NCI-H128 (cell line): ENCODE results near the gene UFD1.

ENCODE experiments used
- DNase-seq: peaks from one replicate; lab custom pipeline; 2025; ENCODE audit not compliant: unreplicated experiment; lab: John Stamatoyannopoulos, UW

Gene UFD1

DNA sequence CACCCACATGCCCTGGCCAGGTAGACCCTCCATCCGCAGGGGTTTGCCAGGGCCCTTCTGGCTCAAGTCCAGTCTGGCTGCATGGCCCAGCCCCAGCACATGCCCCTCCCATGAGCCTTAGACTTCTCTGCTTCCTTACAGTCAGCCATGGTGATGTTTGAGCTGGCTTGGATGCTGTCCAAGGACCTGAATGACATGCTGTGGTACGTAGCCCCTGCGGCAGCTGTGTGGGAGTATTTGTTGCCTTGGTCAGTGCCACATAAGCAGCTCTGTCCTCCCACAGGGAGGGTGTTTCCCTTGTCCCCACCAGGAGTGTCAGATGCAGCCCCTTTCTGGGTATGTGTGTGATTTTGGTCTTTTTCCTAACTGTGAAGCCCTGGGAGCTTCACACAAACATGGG lies 18.3 kb upstream of the UFD1 start:
- DNase-seq, result no peak

DNA sequence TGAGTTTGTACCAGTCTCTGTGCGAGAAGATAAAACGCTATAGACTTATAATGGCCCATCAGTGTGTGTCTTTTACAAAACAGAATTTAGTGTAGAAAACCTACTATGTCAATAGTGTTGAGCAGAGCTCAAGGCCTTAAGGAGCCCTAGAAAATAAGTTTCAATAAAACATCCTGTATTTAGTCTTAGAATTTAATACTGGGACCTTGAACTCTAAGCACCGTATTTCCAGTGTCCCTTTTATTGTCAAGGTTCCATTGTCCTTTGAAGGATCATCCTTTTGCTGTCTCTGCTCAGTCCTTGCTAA lies 17.3 kb upstream of the UFD1 start:
- DNase-seq, result no peak

DNA sequence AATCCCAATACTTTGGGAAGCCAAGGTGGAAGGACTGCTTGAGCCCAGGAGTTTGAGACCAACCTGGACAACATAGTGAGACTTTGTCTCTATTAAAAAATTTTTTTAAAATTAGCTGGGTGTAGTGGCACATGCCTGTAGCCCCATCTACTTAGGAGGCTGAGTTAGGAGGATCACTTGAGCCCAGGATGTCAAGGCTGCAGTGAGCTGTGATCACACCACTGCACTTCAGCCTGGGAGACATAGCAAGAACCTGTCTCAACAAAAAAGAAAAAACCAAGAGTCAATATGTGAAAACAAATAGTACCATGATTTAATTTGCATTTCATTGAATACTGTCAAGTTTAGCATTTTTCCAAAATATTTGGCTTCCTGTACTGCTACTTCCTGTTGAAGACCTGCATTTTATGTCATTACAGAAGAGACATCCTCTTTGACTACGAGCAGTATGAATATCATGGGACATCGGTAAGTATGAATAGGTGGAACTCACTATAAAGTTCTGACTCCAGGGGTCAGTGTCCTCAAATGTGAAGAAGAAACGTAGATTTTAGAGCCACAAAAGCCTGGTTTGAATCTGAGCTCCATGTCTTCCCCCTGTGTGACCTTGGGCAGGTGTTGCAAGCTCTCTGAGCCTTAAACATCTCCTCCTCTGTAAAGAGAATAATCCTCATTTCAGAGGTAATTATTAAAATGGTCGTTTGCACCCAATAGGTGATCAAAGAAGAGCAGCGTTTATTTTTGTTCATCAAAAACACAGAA lies 16.8 kb upstream of the UFD1 start:
- no peak for DNase-seq

DNA sequence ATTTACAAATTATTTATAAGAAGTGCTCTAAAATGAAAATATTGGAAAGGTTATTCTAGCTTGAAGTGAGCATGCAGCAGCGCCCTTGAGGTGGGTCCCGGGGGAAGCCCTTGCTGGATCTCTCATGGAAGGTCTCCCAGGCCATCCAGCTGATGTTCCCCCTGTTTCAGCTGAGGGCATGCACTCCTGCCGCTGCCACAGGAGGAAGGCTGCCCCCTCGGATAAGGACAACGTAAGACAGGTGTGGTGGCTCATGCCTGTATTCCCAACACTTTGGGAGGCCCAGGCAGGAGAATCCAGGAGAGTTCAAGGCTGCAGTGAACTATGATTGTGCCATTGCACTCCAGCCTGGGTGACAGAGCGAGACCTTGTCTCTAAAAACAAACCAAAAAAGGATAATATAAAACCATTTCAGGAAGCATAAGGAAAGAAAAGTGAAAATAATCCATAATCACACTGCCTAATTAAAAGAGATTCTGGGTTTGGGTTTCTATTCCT lies 15.7 kb upstream of the UFD1 start:
- no peak for DNase-seq

DNA sequence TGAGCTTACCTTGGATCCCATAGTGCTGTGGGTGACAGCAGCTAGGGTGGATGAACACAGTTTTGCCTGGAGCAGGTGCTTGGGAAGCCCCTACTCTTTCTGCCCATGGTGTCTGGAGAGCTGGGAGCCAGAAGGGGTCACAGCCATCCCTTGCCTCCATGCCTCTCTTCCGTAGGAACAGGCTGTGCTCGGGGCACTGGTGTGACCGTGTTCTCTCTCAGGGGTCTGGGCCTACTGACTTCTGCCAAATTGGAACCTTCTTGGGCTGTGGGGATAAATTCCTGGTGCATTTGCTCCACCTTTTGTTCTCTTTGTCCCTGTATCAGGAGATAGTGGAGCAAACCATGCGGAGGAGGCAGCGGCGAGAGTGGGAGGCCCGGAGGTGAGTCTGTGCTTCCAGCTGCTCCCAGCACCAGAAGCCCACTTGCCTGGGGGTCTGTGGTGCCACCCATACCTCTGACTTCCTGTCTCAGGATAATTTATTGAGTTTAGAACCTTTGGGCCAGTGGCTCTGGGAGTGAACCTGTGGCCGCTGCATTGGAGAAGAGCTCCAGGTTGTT lies 15.1 kb upstream of the UFD1 start:
- DNase-seq, result no peak

DNA sequence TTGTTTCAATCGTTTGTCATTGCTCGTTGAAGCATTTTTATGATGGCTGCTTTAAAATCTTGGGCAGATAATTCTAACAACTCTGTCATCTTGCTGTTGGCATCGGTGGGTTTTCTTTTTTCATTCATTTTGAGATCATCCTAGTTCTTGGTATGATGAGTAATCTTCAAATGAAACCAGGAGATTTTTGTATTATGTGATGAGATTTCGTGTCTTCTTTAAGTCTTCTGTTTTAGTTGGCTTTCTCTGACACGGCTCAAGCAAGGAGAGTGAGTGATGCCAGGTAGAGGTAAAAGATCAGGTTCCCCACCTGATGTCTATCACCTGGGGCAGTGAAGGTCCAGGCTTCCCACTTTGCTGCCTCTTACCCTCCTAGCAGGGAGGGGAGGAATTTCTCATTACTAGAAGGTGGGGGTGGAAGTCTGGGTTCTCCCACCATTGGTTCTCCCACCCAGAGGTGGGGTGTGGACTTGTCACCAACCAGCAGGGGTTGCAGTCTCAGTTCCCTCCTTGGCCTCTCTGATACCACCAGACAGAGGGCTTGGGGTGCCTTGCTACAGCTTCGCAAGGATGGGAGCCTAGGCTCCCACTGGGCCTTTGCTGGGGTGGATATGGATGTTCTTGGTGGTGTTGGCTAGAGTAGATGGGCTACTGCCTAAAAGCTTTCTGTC lies 13.6 kb upstream of the UFD1 start:
- no peak for DNase-seq

DNA sequence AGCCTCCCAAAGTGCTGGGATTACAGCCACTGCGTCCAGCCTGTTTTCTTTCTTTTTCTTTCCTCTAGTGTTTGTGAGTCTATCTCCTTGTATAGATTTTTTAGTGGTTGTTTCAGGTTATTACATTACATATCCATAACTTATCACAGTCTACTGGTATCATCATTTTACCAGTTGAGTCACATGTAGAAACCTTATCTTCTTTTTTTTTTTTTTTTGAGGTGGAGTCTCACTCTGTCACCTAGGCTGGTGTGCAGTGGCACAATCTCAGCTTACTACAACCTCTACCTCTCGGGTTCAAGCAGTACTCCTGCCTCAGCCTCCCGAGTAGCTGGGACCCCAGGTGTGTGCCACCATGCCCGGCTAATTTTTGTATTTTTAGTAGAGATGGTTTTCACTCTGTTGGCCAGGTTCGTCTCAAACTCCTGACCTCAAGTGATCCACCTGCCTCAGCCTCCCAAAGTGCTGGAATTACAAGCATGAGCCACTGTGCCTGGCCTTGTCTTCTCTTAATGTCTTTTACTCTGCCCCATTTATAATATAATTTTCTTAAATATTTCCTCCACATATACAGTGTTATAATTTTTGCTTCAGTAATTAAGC lies 11.7 kb upstream of the UFD1 start:
- DNase-seq, result no peak

DNA sequence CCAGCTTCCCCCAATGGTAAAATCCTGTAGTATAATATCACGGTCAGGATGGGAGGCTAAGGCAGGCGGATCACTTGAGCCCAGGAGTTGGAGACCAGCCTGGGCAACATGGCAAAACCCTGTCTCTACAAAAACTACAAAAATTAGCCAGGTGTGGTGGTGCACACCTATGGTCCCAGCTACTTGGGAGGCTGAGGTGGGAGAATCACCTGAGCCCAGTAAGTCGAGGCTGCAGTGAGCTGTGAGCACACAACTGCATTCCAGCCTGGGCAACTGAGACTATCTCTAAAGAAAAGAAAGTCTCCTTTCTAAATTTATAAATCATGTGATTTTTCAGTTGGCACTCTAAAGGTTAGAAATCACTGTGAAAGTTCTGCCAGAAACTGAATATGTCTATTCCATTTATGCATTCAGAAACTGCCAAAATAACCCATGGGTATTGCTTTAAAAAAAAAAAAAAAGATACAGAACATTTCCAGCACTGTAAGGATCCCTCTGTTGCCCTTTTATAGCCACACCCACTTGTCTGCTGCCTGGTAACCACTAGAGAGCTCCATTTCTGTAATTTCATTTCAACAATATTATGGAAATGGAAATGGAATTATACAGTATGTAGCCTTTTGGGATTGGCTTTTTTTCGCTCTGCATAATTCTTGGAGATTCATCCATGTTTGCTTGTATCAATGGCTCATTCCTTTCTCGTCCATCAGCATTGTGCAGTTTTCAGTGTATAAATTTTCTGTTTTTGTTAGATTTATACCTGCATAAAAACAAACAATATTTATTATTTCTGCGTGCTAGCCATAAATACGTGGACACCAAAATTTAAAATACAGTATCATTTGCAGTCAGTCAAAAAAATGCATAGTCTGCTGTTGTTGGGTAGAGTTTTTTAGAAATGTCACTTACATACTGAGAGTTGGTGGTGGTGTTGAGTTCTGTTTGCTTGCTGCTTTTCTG lies 10.2 kb upstream of the UFD1 start:
- DNase-seq, result no peak

DNA sequence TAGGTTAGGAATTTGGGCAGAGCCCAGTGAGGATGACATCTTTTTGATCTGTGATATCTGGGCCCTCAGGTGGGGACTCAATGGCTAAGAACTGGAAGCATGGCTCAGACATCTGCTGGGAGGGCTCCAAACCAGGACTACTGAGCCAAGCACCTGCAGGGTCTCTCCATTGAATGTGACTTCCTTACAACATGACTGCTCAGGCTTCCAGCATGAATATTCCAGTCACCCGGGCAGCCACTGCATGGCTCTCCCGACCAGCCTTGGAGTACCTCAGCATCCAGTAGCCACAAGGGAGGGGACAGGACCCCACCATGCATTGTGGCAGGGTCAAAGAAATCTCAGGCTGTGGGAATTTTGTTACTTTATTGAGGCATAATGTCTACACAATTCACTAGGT lies 9.3 kb upstream of the UFD1 start:
- DNase-seq, result no peak

DNA sequence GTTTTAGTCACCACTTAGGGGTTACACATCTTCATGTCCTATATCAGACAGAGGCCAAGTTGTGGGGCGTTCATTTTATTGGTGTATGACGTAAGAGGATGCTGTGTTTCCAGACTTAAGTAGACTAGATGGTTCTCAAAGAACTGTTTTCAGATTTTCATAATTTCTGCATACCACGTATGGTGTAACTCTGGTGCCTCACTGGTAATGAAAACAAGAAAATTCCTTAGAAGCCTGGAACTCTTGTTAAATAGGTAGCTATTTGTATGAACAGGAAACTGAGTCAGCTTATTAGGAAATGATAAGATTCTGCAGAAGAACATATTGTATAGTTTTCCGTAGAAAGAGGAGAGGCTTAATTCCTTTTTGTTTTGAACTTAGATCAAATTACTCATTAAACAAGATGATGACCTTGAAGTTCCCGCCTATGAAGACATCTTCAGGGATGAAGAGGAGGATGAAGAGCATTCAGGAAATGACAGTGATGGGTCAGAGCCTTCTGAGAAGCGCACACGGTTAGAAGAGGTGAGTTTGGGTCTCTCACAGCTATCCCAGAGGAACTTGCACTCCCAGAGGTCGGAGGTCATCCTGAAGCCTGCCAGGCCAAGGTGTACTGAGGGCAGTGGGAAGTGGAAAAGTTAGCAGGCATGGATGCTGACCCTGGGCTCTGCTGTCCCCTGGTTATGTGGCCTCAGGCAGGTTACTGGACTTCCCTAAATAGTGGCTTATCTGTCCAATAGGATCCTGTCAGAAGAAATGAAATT lies 4.7 kb upstream of the UFD1 start:
- DNase-seq, result no peak

DNA sequence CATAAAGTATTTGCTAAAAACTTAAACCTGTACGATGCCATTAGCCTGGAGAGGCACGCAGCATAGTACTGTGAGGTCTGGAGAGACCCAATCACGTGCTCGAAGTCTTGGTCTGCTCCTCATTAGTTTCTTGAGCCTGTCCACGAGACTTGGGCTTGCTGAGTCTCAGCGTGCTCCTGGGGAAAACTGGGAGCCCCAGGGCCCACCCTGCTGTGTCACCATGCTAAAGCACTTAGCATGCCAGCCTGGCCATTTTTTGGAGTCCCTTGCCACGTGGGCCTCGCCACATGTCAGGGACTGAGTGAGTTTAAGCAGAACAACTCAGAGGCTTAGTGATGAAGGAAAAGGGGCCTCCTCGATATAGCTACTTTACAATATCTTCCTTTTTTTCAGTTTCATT lies 3.3 kb upstream of the UFD1 start:
- DNase-seq, result no peak

DNA sequence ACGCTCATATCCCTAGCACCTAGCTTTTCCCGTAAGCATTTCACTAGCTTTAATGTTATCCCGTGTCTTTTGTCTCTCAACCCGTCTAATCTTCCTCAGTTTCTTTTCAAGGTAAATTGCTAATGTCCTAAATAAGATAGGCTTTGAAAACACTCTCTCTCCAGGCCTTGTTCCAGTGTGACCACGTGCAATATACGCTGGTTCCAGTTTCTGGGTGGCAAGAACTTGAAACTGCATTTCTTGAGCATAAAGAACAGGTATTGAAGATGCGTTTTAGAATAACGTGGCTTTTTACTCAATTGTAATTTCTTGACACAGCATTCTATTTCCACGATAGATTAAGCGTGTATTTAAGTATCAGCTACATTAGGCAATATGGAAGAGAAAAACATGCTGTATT lies 1.8 kb upstream of the UFD1 start:
- no peak for DNase-seq

DNA sequence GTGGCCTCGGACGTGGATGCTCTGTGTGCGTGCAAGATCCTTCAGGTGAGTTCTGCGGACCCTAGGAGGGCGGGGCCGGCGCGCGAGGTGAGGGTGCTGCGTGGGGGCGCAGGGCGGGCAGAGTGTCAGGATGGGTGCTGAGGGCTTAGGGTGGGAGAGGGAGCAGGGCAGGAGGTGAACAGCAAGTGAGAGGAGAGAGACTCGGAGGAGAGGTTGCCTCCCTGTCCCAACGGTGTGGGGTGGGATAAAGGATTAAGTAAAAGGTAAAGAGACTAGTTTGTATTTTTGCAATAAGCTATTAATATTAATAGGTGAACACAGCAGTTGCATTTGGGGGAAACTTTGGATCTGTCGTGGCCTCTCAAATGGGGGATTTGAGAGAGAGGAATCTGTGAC lies 1.2 kb upstream of the UFD1 start:
- DNase-seq, result no peak

DNA sequence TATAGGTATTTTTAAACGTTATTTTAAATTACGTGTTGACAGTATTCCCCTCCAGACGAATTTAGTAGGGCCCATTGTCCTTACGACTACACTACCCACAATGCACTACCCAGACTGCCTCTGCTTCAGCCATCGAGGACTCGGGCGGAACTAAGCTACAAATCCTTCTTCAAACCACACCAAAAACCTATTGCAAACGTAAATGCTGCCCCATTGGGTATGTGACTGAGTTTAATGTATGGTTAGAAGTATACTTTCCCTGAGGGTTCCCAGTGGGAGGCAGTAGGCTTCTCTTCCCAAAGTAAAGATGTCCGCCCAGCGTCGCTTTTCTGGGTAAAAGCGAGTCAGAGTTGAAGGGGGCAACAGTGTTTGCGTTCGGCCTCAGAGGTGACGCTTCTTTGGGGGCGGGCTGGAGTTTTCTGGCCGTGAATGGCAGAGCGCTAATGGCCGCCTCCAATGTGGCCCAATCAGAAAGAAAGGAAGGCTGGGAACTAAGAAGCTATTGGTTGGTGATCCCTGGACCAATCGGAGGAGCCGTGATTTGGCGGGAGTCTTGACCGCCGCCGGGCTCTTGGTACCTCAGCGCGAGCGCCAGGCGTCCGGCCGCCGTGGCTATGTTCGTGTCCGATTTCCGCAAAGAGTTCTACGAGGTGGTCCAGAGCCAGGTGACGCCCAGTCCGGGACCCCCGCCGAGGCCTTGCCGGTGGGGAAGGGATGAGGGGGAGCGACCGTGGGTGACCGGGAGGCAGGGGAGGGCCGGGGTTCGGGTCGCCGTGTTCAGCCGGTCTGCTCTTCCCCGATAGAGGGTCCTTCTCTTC lies 571 bp upstream of the UFD1 start, which contains the start of gene CDC45:
TSS of gene CDC45 (plus strand) at position 566 of the 818 bp plus-strand sequence. CDS start at position 615, 49 bp downstream.
- DNase-seq, result peak; percentile 87

DNA sequence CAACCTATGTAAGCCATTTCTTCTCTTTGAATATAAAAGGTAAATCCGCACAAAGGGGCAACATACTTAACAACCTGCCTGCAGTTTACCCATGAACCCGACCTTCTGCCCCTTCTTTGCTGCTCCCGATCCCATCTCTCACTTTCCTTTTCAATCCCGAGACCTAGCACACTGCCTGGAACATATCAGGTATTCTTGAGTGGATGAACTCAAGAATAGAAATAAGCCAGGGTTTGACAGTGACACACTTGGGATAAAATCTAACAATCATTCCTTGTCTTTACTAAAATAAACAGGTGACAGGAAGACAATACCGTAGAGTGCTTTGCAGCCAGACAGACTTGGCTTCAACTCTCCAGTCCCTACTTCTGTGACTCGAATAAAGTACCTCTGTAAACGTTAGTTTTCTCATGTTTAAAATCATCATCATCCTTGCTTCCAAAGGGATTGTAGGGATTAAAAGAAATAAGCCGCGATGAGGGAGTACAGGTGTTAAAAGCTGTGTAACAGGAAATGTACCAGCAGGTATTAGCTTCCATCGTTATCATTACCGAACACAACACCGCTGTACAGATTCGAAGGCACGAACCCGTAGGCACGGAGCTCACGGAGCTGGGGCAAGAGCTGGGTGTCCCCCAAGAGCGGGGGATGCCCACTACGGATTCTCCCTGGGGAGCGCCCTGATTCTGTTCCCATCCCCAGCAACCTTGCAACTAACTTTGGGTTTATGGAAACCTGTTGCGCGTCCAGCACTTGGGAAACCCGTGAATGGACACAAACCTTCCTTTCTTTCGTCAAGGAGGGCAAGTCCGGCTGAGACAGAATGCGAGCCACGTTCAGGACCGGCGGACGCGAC lies 720 bp downstream of the UFD1 start:
- DNase-seq, result no peak

DNA sequence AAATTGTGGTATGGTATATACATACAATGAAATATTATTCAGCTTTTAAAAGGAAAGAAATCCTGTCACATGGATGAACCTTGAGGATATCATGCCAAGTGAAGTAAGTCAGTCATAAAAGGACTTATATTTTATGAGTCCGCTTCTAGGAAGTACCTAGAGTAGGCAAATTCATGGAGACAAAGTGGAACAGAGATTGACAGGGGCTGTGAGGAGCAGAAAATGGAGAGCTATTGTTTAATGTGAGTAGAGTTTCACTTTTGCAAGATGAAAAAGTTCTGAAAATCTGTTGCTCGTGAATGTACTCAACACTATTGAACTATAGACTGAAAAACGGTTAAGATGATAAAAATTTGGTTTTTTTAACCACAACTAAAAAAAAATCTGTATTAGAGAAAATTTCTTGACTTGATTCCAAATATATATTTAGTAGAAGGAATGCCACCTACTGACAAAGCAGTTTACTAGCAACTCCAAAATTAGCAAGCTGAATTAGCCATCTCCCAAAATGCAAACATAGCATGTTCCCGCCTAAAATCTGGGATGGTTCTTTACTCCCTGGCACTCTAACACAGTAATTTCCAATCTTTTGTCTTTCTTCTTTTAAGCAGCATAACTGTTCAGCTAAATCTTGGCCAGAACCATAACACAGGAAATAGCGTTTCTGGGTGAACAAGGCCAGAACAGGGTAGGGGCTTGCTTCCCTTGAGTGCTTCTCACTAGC lies 1.5 kb downstream of the UFD1 start:
- DNase-seq, result no peak

DNA sequence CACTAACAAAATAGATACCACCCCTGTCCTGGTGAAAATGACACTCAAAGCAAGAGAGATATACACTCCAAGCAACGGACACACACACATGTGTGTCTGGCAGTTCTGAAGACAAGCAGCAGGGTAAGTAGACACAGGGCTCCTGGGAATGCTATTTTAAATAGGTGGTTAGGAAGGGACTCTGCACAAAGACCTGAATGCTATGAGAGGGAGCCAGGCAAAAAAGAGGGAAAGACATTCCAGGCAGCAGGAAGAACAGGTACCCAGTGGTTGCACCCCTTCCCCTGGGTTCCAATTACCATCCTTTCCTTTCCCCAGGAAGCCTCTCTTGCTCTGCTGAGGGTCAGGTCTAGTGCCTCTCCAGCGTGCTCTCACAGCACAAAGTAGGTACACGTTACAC lies 3.0 kb downstream of the UFD1 start:
- DNase-seq, result no peak

DNA sequence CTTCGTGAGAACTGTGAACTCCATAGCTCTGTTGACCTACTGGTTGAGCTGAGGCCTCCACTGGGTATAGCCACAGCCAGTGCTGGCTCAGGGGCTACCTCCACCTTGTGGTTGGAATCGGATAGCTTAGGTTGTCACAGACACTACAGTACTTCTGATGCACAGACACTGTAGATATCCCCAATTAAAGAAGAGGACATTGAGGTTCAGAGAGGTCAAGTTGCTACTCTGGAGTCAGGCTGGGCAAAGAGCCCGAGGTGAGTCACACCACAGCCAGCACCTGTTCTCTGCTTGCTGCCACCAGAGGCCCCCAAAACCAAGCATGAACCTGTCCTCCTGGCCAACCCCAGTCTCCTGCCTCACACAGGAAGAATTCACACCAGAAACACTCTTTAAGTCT lies 5.4 kb downstream of the UFD1 start:
- DNase-seq, result no peak
